Activated naive CD4-positive, alpha-beta T cell treated with anti-CD3 and anti-CD28 coated beads for 36 hours (primary cell): Measurements from ENCODE around the gene CCDC47. TPM values are rescaled to one million over a fixed set of nuclear protein-coding genes. Genes with fewer than 3 reads are reported as not detected.
A peak's percentile ranks its signal among the peaks of the same experiment; 100 is the strongest.

ENCODE experiments used
- CTCF ChIA-PET: fragments of 350-600 bp; sonication (Branson Sonifier 250); formaldehyde crosslinking; loops from one replicate; lab custom pipeline; 2021; ENCODE audit warnings: antibody characterized with exemption; lab: Charles Lee
- DNase-seq: peaks from one replicate; pipeline ENCODE4 v3.0.0-alpha.2; 2020
- H3K27ac Mint-ChIP-seq: one replicate; pipeline ENCODE4 v1.8.0; 2021; ENCODE audit warnings: mild to moderate bottlenecking, mixed read lengths
- H3K27me3 Mint-ChIP-seq: one replicate; pipeline ENCODE4 v1.8.0; 2021; ENCODE audit warnings: low read depth, mixed read lengths
- H3K36me3 Mint-ChIP-seq: one replicate; pipeline ENCODE4 v1.8.0; 2021; ENCODE audit warnings: low read depth, mixed read lengths
- H3K4me1 Mint-ChIP-seq: one replicate; pipeline ENCODE4 v1.8.0; 2021; ENCODE audit warnings: low read depth, mixed read lengths
- H3K4me3 Mint-ChIP-seq: one replicate; pipeline ENCODE4 v1.8.0; 2021; ENCODE audit warnings: mild to moderate bottlenecking, moderate library complexity, mixed read lengths
- H3K9me3 Mint-ChIP-seq: one replicate; pipeline ENCODE4 v1.8.0; 2021; ENCODE audit warnings: mixed read lengths
- intact Hi-C: fragments of 100-400 bp; cut with micrococcal nuclease; formaldehyde crosslinking; loops from one replicate; pipeline ENCODE4 v1.15.1; 2023
- total RNA-seq, 2 experiments: library from RNA; stranded (reverse); gene quantifications; one replicate each; pipeline ENCODE4 v1.2.3, GENCODE V29; 2021

Gene CCDC47
- total RNA-seq, 2 experiments from 2014 or later = 40.5 to 42.1 TPM

DNA sequence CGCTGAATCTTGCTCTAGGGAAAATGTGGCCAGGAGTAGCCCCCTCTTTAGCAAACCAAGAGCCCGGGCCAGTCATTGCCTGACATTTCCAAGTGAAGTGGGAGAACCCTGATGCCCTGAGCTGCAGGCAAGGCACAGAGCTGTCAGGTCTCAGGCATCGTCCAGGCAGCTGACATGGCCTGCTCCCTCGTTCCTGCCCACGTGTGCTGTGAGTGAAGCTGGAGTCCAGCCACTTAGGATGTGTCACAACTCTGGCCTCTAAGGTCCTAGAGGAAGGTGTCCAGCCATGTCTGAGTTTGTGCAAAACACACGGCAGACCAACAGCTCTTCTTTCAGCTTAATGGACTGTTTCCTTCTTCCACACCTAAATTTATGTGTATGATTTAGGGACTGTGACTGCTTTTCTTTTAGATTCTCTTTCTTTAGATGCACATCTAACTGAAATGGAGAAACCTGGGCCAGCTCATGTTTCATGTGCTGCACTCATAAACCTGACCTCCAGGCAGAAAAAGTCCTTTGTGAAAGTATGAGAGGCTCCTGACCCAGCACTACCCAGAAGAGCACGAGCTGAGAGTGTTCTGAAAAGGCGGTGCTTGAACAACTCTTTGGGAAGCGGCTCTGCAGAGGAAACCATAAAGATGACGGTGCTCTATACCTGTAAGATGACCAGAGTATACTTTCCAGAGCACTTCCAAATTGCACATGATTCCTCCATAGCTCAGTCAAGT lies 58.7 kb downstream of the CCDC47 start:
- CTCF ChIA-PET = interaction anchor here (0.9 to 1.7 kb wide), 4 partner anchors 12 to 289 kb away, joined by 3 to 5 read pairs (median 3); no protein-coding TSS in a partner anchor
- intact Hi-C loops = no loop called here
- no peak overlapping the region for H3K27ac Mint-ChIP-seq

DNA sequence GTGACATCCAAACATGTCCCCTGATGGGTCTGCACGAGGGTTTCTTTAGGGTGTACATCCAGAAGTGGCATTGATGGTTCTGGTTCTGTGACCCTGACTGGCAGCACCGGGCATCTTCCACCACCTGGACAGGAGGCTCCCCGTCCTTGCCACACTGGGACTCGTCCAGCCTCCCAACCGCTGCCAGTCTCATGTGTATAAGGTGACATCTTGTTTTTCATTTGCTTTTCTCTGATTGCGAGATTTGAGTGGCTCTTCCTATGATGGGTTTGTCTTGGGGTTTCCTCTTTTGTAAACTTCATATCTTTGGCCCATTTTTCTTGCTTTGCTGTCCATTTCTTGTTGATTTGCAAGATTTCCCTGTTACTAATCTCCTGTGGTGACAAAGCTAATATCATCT lies 64.3 kb downstream of the CCDC47 start:
- peaks cover 35% of the 10 kb centered on the region for H3K36me3 Mint-ChIP-seq
- CTCF ChIA-PET = interaction anchor here (1.2 to 2.8 kb wide), 3 partner anchors 11 to 34 kb away, joined by 4 to 14 read pairs (median 9); no protein-coding TSS in a partner anchor
- H3K4me3 Mint-ChIP-seq = no peak overlapping the region
- peak overlapping the region; percentile 57 for H3K27ac Mint-ChIP-seq
- no peak for DNase-seq
- intact Hi-C loops = no loop called here
- no peaks in the 10 kb centered on the region for H3K27me3 Mint-ChIP-seq
- no peaks in the 10 kb centered on the region for H3K9me3 Mint-ChIP-seq
- peaks cover 59% of the 10 kb centered on the region for H3K4me1 Mint-ChIP-seq

More for the DNA sequence above, 58.7 kb downstream of the CCDC47 start:
- peaks cover 12% of the 10 kb centered on the region for H3K36me3 Mint-ChIP-seq
- no peaks in the 10 kb centered on the region for H3K9me3 Mint-ChIP-seq
- peaks cover 10% of the 10 kb centered on the region for H3K4me1 Mint-ChIP-seq
- H3K27me3 Mint-ChIP-seq = no peaks in the 10 kb centered on the region
- DNase-seq = no peak
- H3K4me3 Mint-ChIP-seq = no peak overlapping the region

DNA sequence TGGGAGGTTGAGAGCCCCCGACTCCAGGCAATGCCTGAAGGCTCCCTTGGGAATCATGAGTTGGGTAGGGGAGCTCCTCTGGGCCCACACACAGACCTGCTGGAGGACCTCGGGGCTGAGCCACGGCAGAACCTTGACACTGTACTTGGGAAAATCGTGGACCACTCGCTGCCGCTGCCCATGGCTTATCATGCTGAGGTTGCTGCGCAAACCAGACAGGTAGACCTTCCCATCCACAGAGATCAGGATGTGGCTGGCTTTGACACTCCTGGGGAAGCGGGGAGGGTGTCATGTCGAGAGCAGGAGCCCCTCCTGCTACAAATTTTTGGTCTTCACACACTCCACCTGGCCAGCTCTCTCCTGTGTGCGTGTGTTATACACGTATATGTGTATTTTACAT lies 66.2 kb downstream of the CCDC47 start:
- CTCF ChIA-PET = interaction anchor here (0.8 to 1.0 kb wide), 2 partner anchors 31 to 33 kb away, joined by 3 read pairs; no protein-coding TSS in a partner anchor
- Mint-ChIP-seq H3K36me3 (peaks cover 48% of the 10 kb centered on the region), H3K4me3 (no peak overlapping the region), H3K27ac (peak overlapping the region; percentile 84), H3K9me3 (no peaks in the 10 kb centered on the region), H3K4me1 (peaks cover 79% of the 10 kb centered on the region), H3K27me3 (no peaks in the 10 kb centered on the region)
- DNase-seq = peak; percentile 23
- intact Hi-C loops = no loop called here

DNA sequence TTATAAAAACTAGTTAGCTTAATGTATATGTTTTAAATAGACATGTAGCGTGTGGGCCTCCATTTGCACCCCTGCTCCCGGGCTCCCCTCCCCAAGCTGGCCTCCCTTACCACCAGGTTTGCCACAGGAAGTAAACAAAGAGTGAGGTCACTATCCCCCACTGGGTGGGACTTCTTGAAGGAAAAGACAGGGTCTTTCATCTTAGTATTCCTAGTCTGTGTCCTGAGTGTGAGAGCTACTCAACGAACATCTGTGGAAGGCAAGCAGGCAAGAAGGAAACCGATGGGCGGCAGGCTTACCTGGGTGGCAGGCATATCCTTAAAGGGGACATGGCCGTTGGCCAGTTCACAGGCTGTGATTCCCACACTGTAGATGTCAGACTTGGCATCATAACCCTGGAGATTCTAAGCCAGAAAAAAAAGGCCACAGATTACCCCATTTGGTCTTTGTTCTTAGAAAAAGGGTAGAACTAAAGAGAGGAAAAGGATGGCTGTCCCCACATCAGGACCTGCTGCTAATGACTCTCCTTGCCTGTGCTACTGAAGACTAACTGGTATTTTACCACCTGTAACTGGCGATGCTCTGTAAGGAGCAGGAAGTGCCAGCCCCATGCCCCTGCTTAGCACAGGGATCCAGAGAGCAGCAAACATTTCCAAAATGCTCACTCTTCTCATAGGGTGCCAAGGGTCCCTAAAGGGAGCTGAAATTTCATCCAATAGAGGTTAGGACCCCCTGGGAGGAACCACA lies 66.9 kb downstream of the CCDC47 start:
- H3K4me1 Mint-ChIP-seq = peaks cover 84% of the 10 kb centered on the region
- DNase-seq = peak; percentile 22
- peaks cover 50% of the 10 kb centered on the region for H3K36me3 Mint-ChIP-seq
- H3K4me3 Mint-ChIP-seq = peak overlapping the region; percentile 24
- H3K27me3 Mint-ChIP-seq = no peaks in the 10 kb centered on the region
- no peaks in the 10 kb centered on the region for H3K9me3 Mint-ChIP-seq
- CTCF ChIA-PET = no interaction called here
- intact Hi-C loops = no loop called here
- H3K27ac Mint-ChIP-seq = peak overlapping the region; percentile 84

DNA sequence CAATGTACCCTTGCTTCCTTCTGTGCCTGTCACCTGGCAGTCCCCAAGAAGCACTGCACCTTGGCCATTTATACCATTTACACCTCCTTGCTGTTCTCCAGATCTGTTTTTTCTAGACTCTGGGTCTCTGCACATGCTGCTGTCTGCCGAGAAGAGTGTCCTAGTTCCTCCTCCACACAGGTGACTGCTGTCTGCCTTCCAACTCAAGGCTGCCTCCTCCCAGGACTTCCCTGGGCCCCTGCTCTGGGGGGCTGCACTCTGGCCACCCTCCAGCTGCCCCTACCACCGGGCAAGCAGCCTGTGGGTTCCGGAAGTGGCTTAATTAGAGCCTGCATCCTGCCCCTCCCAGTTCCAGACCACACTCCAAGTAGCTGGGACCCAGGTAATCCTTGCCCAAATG lies 67.7 kb downstream of the CCDC47 start:
- peaks cover 88% of the 10 kb centered on the region for H3K4me1 Mint-ChIP-seq
- CTCF ChIA-PET = interaction anchor here (0.7 kb wide), 1 partner anchor 286 kb away, joined by 3 read pairs; no protein-coding TSS in a partner anchor
- DNase-seq = no peak
- H3K27me3 Mint-ChIP-seq = no peaks in the 10 kb centered on the region
- H3K36me3 Mint-ChIP-seq = peaks cover 55% of the 10 kb centered on the region
- intact Hi-C loops = no loop called here
- H3K27ac Mint-ChIP-seq = peak overlapping the region; percentile 84
- H3K9me3 Mint-ChIP-seq = no peaks in the 10 kb centered on the region
- H3K4me3 Mint-ChIP-seq = no peak overlapping the region

DNA sequence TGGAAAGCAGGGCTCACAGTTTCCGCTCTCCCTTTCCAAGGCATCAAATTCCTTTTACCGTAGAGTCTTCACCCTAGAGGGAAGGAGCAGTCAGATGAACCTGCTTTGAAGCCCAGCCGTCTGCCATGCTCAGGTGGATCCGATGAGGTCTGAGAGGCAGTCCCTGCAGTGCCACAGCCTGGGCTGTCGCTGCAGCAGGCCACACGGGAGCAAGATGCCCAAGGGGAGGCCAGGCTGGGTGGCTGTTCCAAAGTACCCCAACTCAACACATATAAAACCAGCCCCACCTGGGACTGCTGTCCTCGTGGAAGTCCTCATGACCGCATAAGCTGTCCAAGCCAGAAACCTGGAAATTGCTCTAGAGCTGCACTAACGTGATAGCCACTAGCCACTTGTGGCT lies 68.6 kb downstream of the CCDC47 start:
- no peak overlapping the region for H3K27ac Mint-ChIP-seq
- peaks cover 80% of the 10 kb centered on the region for H3K4me1 Mint-ChIP-seq
- H3K9me3 Mint-ChIP-seq = no peaks in the 10 kb centered on the region
- DNase-seq = no peak
- intact Hi-C loops = no loop called here
- no peaks in the 10 kb centered on the region for H3K27me3 Mint-ChIP-seq
- no peak overlapping the region for H3K4me3 Mint-ChIP-seq
- H3K36me3 Mint-ChIP-seq = peaks cover 47% of the 10 kb centered on the region
- CTCF ChIA-PET = no interaction called here

DNA sequence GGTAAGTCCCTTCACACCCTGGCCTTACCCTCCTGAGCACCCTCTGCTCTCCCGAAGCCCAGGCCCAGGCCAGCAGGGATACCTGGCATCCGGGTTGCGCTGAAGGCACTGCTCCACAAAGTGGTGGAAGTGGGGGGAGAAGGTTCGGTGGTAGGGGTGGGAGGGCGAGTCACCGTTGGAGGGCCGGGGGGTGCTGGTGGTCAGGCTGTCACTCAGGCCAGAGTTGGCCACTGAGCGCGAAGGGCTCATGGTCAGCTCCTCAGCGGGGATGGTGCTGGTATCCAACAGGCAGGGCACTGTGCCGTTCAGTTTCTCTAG lies 69.2 kb downstream of the CCDC47 start:
- DNase-seq = no peak
- no peak overlapping the region for H3K27ac Mint-ChIP-seq
- intact Hi-C loops = no loop called here
- no peaks in the 10 kb centered on the region for H3K9me3 Mint-ChIP-seq
- H3K4me3 Mint-ChIP-seq = no peak overlapping the region
- H3K4me1 Mint-ChIP-seq = peaks cover 74% of the 10 kb centered on the region
- H3K27me3 Mint-ChIP-seq = no peaks in the 10 kb centered on the region
- H3K36me3 Mint-ChIP-seq = peaks cover 41% of the 10 kb centered on the region
- CTCF ChIA-PET = interaction anchor here (0.5 kb wide), 1 partner anchor 8 kb away, joined by 3 read pairs; no protein-coding TSS in a partner anchor

DNA sequence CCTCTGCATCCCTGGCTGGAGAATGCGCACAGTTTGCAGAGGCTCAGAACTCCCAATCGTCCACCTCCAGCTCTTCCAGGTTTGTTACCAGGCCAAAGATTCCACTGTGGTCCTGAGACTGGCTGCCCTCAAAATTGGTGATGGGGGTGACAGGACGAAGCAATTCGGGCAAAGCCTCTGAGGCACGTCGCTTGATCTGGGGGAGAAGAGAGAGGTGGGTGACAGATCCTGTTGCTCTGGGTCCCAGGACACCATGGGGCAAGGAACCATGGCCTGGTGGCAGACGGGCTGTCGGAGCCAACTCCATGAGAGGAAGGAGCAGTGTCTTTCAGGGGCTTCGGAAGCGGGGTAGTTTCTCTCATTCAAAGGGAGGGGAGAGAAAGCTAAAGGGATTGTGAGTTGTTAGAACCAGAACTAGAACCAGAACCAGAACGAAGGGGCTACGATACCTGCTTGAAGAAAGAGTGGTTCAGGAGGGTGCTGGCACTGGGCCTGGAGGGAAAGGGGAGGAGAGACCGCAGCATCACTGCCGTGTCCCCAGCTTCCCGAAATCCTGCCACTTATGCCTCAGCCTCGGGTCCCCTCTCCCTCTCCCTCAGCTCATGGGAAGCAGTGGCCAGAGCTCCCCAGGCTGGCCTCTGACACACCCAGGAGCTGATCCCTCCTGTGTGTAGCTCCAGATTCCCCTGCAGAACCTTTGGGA lies 69.7 kb downstream of the CCDC47 start:
- intact Hi-C loops = no loop called here
- Mint-ChIP-seq H3K4me3 (no peak overlapping the region), H3K9me3 (no peaks in the 10 kb centered on the region), H3K27me3 (no peaks in the 10 kb centered on the region), H3K36me3 (peaks cover 37% of the 10 kb centered on the region), H3K4me1 (peaks cover 69% of the 10 kb centered on the region), H3K27ac (peak overlapping the region; percentile 97)
- DNase-seq = no peak
- CTCF ChIA-PET = interaction anchor here (2.0 kb wide), 1 partner anchor 11 kb away, joined by 5 read pairs; no protein-coding TSS in a partner anchor

DNA sequence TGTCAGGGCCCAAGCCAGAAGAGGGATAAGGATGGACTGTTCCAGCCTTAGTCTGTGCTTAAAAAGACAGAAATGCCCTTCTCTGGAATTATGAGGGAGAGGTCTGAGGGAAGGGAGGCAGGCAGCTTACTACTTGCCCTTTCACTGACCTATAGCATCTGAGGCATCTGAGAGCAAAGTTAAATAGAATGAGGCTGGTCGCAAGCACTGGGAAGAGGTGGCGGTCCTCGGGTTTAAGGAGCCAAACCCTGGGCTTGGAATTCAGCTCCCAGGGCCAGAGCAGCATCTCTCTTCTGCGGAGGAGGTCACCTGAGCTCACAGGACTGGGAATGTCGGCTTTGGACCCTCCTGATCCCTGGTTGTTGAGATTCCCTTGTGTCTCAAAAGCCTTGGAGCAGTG lies 70.4 kb downstream of the CCDC47 start:
- Mint-ChIP-seq H3K27me3 (no peaks in the 10 kb centered on the region), H3K36me3 (peaks cover 38% of the 10 kb centered on the region), H3K27ac (peak overlapping the region; percentile 97), H3K9me3 (no peaks in the 10 kb centered on the region), H3K4me3 (peak overlapping the region; percentile 84), H3K4me1 (peaks cover 65% of the 10 kb centered on the region)
- intact Hi-C loops = no loop called here
- CTCF ChIA-PET = interaction anchor here (1.3 to 2.0 kb wide), 2 partner anchors 11 to 14 kb away, joined by 3 to 5 read pairs; no protein-coding TSS in a partner anchor
- no peak for DNase-seq

DNA sequence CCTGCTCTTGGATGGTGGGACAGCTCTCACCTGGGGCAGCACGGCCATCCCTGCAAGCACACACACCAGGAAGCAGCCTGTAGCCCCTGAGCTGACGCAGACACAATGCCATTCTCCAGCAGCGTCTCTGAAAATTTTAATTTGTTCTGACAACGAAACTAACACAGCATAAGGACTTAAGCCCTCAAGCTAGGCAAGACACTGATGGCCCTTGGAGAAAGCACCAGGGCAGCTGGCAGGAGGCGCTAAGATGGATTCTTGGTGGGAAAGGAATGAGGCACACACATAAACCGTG lies 70.7 kb downstream of the CCDC47 start:
- no peak for DNase-seq
- Mint-ChIP-seq H3K4me3 (peak overlapping the region; percentile 84), H3K27me3 (no peaks in the 10 kb centered on the region), H3K9me3 (no peaks in the 10 kb centered on the region), H3K27ac (peak overlapping the region; percentile 97), H3K4me1 (peaks cover 68% of the 10 kb centered on the region), H3K36me3 (peaks cover 41% of the 10 kb centered on the region)
- intact Hi-C loops = loop anchor here (1.0 kb wide), 1 partner anchor 8 kb away; no protein-coding TSS in a partner anchor
- CTCF ChIA-PET = interaction anchor here (1.3 to 2.0 kb wide), 2 partner anchors 12 to 14 kb away, joined by 3 to 5 read pairs; no protein-coding TSS in a partner anchor

DNA sequence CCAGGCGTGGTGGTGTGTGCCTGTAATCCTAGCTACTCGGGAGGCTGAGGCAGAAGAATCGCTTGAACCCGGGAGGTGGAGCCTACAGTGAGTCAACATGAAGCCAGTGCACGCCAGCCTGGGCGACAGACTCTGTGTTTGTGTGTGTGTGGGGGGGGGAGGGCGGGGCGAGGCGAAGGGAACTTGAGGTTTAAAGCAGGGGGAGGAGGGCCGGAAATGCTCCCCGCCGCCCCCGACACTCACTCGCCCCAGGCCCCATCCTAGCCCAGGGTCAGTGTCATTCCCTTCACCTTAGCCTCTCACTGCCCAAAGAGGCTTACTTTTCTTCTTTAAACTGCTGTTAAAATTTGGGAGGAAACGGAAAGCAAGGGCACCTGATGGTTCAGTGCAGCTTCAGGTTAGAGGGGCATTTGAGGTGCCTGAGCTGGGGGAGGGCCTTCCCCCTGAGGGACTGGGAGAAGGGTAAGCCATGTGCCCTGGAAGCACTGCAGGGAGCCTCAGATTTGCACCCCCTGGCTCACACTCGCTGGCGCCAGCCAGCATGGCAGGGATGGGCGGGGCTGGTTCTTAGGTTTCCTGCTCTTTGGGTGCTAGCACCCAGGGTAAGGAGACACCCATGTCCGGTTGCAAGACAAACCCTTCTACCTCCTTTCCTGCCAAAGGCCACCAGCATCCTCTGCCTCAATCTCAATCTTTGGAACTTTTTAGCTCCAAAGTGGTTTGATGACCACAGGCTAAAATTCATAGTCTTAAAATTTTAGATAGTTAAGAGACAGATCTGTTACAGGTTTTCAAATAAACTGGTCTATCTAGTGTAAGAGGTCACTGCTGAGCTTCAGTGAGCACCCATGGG lies 71.3 kb downstream of the CCDC47 start:
- CTCF ChIA-PET = interaction anchor here (1.3 to 2.0 kb wide), 4 partner anchors 9 to 40 kb away, joined by 3 to 8 read pairs (median 6); no protein-coding TSS in a partner anchor
- peak; percentile 88 for DNase-seq
- Mint-ChIP-seq H3K9me3 (no peaks in the 10 kb centered on the region), H3K27me3 (no peaks in the 10 kb centered on the region), H3K4me3 (peak overlapping the region; percentile 84), H3K27ac (peak overlapping the region; percentile 97), H3K36me3 (peaks cover 45% of the 10 kb centered on the region), H3K4me1 (peaks cover 69% of the 10 kb centered on the region)
- intact Hi-C loops = loop anchor here (1.0 kb wide), 2 partner anchors 8 to 39 kb away; partner anchors contain the start of gene STRADA
